Hypothalamus (tissue), 51 donors: ENCODE results near the gene ENO1.
A peak's percentile ranks its signal among the peaks of the same experiment; 100 is the strongest.
"Not testable (repeated sequence)": the region's sequence is repeated elsewhere in the genome, so short reads cannot be mapped to it uniquely, and the experiment has no call there.

Experiments
- DNase-seq, 51 donors: peaks; one replicate each; lab custom pipeline; 2025; lab: John Stamatoyannopoulos, UW

The ENO1 gene

DNA sequence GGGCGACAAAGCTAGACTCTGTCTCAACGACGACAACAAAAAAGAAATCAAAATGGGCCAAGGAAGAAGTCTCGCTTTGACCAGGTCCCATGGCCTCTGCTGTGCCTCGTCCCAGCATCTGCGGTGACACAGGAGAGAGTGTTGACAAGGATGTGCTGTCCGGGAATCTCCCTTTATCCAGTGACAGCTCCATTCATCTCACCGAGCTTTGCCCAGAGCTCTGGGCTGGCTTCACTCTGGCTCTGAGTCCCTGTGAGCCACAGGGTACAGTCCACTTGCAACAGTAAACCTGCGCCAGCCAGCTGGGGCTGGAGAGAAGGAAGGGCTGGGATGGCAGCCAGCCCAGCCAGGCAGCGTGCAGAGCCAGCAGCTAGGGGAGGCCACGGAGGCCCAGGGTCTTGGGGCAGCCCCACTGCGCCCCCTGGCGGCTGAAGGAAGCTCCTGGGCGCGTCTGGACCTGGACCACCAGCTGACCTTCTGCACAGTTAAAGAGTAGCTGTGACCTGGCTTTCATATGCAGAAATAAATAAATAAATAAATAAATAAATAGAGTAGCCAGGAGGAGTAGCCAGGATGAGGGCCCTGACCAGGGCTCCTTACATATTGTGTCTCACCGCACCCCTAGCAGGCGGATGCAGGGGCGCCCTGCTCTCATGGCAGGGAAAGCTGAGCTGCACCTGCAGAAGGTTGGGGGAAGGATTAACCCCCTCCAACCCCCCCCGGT, 29.7 kb downstream of the ENO1 start:
- DNase-seq, result peak; percentile 25 to 95 (median 85)

DNA sequence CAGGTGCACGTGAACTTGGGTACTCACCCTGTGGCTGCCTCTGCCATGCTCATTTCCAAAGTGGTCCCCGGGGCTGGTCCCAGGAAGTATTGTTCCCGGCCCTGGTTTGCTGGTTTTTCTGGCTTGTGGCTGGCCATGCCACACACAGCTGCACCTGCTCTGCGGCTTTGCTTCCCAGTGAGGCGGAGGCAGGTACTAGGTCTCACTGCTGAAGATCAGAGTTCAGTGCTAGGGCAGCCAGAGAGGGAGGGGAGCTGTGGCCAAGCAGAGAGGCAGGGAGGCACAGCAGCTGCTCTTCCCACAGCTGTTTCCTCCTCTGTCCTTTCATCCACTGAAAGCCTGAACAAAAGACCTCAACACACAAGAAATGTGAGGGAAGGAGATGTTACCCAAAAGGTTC, 30.5 kb downstream of the ENO1 start:
- DNase-seq, result peak in 2 of 51 donors; percentile 11 to 14

DNA sequence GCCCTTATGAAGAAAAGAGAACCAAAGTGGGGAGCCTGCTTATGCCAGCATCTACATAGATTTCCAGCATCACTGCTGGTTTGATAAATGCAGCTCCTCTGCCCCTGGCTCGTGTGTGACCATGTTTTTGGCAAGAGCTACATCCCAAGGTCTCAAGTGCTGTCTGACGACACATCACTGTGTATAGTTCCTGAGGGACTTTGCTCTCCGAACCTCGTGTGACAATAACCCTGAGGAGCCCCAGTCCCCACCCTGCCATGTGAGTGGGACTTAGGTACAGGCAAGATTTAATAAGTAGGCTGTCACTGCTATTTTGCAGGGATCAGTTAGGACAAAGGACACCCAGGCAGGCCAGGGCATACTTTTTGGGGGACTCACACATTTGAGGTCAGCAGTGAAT, 32.2 kb downstream of the ENO1 start:
- DNase-seq, result no peak

DNA sequence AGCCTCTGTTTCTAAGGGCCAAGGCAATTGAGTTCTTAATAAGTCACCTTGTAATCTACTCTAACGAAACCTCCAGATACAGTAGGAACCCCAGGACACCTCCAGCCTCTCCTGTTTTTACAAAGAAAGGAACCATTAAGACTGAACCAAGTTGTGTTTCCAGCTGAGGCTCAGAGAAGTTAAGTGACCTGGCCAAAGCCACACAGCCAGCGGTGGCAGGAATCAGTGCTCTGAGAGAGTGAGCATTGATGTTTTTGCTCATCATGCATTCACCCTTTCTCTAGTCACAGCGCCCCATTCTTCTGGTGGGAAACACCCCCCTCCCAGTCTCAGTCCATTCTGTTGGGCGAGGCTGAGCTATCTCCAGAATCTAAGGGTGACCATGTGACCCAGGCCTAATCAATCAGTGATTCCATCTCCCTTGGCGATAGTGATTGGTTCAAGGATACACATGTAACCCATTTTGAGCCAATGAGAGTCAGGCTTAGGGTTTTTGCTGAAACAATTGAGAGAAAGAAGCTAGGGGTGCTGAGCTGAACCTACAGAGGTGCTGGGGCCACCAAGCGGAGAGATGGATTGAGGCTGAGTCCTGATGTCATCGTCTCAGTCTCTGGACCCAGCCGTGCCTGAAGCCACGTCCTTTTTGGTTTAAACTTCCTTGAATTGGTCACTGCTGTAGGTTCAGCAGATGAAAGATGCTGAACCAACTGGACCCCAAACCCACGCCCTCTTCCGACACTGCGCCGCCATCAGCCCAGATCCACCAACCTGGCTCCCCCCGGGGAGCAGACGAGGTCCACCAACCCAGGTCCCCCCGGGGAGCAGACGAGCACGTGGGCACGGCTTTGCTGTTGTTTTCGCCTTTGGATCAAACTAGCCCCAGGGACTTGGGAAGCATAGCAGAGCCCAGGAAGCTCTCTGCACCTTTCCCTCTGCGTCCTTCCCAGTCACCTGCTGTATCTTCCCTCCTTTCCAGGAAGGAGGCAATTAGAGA, 33.1 kb downstream of the ENO1 start:
- no peak for DNase-seq

DNA sequence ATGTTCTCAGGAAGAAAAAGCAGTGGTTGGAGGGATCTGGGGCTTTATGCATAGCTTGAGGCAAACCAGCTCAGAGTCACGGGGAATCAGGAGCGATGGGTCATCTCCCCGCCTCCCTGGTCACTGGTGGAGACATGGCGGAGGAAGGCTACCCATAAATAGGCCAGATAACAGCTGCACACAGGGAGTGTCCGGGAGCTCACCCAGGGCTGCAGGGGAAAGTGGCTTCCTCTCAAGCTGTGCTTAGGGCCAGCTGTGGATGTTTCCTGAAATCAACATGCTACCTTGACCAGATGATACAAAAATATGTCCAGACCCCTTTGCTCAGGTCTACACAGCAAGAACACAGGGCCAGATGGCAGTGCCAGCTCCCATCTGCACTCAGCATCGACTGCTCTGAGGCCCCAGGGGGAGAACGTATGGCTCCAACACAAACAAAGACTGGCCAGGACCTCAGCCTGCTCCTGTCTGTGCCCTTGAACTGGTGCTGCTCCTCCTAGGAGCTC, 33.9 kb downstream of the ENO1 start:
- no peak for DNase-seq

DNA sequence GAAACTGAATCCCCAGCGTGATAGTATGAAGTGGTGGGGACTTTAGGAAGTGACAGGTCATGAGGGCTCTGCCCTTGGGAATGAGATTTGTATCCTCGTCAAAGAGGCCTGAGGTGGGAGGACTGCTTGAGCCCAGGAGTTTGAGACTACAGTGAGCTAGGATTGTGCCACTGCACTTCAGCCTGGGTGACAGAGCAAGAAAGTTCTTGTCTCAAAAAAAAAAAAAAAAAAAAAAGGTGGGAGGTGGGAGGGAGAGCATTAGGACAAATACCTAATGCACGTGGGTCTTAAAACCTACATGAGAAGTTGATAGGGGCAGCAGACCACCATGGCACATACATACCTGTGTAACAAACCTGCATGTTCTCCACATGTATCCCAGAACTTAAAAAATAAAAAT, 37.1 kb downstream of the ENO1 start:
- DNase-seq, result no peak

DNA sequence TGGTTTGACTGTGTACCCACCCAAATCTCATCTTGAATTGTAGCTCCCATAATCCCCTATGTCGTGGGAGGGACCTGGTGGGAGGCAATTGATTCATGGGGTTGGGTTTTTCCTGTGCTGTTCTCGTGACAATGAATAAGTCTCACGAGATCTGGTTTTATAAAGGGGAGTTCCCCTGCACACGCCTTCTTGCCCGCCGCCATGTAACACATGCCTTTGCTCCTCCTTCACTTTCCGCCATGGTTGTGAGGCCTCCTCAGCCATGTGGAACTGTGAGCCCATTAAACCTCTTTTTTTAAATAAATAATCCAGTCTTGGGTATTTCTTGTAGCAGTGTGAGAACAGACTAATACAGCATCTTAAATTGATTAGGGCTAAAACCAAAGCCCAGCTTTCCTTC, 38.5 kb downstream of the ENO1 start:
- no peak for DNase-seq

DNA sequence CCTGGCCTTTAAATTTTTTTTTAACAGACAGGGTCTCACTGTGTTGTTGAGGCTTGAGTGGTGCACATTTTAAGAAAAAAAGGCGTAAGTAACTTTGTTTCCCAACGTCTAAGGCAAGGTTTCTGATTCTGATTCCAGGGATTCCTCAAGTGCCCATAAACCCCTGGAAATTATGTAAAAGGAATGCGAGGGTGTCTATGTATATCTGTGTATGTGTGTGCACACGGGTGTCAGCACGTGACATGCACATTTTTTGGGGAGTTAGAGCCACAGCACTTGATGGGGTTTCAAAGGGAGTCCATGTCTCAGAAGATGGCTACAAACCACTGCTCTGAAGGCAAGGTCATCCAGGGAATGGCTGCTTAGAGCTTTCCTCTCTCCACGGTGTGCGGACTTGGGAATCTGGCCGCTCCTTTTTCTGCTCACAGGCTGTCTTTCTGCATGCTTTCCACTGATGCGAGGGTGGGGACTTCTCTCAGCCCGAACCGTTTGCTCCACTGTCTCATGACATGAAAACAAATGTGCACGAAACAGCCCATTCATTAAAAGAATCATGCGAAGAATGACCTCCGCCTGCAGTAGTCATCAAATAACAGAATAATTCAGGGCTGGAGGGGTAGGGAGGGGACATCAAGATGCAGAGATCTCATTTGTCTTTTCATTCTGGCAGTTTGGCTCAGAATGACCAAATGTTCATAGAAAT, 42.4 kb downstream of the ENO1 start:
- DNase-seq, result peak in 4 of 51 donors; percentile 4 to 18 (median 10)

DNA sequence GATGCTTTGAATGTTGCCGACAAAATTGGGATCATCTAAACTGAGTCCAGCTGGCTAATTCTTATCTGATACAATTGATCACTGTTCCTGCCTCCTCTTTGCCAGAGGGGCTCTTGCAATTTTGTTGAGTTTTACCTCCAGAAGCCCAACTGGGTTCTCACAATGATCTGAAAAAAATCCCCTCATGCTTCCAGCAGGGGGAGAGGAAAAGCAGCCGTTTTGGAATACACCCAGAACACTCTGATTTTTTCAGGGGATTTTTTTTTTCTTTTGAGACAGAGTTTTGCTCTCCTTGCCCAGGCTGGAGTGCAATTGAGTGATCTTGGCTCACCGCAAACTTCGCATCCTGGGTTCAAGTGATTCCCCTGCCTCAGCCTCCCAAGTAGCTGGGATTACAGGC, 47.1 kb downstream of the ENO1 start:
- DNase-seq, result no peak

DNA sequence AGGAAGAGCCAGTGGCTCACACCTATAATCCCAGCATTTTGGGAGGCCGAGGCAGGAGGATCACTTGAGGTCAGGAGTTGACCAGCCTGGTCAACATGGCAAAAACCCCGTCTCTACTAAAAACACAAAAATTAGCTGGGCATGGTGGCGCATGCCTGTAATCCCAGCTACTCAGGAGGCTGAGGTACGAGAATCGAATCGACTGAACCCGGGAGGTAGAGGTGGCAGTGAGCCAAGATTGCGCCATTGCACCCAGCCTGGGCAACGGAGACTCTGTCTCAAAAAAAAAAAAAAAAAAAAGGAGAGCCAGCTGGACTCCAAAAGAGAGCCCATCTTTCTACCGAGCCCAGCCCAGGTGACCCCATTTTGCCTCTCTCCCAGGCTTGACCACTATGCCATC, 47.8 kb downstream of the ENO1 start:
- DNase-seq, result not testable (repeated sequence)

DNA sequence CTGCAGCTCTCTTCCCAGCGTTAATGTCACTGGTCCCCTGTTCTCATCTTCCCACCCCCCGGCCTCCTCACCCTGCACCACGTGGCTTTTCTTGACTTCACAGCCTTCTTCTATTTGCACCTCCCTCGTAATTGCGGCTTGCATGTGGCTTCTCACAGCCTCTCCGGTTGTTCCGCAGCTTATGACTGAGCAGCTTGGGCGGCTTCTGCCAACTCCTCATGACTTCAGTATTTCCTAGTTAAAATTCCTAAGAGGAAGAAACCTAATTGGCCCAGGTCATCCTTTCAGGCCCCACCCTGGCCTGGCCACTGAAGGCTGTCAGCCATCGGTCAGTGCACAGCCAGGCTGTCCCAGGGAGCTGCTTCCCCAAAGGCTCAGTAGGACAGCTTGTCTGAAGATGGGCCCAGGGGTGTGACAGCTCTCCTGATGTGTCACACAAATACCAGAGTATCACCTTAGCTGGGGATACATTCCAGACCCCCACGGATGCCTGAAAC, 52.5 kb downstream of the ENO1 start:
- no peak for DNase-seq

DNA sequence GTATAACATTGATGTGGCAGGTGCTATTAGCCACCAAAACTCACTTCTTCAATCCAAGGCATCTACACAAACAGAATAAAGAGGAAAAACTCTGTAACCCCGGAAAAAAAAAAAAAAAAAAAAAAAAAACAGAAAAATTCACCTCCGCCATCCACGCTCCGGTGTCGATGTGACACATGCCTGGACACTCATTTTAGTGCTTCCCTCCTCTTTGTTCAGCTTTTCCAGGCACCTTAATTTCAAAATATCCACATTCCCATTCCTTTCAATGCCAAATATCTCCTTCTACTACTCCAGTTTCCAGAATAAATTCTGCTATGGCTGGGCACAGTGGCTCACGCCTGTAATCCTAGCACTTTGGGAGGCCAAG, 55.2 kb downstream of the ENO1 start:
- DNase-seq, result no peak

DNA sequence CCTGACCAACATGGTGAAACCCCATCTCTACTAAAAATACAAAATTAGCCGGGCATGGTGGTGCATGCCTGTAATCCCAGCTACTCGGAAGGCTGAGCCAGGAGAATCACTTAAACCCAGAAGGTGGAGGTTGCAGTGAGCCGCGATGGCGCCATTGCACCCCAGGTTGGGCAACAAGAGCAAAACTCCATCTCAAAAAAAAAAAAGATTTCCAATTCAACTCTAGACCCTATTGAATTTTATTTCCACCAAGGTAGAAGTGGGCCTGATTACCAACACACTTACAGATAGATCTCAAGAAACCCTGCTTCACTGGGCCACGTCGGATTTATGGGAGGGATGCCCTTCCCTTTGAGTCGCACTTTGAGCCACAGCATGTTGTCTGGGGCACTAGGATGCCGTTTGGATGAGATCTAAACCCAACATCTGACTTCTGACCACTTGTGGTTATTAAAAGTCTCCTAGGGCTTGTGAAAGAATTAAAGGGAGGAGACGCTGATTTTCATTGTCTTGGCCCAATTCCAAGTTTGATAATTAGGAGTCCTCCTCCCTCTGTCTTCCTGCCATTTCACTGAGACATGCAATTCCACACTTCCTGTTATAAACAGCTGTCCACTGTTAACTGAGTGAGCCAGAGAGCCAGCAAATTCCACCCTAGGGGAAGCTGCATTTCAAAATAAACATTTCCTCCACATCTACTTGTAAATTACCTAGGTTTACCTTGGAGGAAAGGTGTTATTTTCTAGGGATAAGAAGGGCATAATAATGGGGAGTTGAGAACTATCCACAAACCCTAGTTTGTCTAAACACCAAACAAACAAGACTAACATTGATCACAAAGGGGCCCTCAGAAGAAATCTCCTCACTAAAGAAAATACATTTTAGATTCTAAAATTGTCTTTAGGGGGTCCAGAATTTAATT, 55.9 kb downstream of the ENO1 start:
- DNase-seq, result no peak

DNA sequence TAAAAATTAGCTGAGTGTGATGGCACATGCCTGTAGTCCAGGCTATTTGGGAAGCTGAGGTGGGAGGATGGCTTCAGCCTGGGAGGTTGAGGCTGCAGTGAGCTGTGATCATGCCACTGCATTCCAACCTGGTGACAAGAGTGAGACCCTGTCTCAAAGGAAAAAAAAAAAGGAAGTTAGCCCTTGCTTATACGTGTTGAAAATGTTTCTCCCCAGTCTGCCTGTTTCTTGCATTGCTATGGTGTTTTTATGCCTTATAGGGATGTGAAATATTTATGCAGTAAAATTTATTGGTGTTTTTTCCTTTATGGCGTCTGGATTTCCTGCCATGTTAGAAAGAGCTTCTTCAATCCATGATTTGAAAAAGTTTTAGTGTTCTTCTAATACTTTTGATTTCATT, 57.4 kb downstream of the ENO1 start:
- no peak for DNase-seq

DNA sequence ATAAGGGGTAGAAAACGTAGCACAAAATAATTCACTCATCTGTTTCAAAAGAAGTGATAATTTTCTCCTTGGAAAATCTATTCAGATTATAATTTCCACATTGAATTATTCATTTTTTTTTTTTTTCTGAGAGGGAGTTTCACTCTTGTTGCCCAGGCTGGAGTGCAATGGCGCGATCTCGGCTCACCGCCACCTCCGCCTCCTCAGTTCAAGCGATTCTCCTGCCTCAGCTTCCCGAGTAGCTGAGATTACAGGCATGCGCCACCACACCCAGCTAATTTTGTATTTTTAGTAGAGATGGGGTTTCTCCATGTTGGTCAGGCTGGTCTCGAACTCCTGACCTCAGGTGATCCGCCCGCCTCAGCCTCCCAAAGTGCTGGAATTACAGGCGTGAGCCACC, 59.7 kb downstream of the ENO1 start:
- DNase-seq, result not testable (repeated sequence)

DNA sequence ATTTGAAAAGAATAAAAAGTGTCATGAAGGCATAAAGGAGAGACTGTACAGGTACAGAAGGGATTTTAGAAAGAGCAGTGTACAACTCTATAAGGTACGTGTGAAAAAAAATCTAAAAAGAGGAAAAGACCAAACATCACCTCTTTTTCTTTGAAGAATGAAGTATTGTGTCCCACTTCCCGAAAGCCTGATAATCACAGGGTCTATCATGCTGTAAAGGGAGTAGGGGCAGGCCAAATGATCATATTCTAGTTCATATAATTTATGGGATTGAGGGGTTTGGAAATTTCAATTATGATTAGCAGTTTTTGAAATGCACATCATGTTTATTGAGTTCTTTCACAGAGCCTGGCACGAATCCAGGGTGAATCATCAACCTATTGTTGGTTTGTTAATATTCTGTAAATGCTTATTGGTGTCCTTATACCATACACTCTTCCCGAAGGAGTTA, 60.1 kb downstream of the ENO1 start:
- peak in 8 of 51 donors; percentile 4 to 64 (median 29) for DNase-seq

DNA sequence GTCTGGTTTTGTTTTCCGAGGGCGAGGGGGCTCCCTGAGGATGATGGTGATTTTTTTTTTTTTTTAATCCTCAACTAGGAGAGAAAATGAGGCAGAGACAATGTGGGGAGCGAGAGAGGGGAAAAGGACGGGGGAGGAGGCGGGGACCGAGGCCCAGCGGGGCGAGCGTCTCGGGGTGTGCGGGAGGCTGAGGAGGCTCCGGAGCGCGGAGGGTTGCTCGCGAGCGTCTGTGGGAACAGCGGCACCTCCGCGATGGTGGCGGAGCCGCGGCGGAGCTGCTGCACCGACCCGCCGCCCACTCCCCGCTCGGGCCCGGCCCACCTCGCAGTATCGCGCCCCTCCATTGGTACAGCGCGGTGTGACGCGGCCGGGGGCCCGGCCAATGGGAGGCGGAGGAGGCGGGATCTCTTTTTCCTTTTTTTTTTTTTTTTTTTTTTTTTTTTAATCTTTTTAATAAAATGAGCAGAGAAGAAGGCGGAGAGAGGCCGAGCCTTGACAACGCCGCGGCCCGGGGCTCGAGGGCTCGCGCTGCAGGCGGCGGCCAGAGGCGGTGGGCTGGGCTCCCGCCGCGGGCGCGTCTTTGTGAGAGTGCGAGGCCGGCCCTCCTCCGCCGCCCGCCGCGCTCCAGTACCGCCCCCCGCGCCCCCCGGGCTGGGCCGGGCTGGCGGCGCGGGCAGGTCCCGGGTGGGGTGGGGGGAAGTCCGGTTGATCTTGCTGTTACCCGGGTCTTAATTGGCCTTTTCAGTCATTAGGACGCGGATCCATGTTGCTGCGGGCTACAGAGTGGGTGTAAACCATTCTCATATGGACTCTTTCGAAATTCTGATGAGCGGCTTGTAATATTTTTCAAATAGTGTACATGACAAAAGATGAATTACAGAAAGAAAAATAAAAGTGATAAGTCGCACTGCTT, 60.8 kb downstream of the ENO1 start, which contains the start of gene RERE:
RERE (minus strand) TSS at position 229 of the 913 bp plus-strand sequence.
- peak; percentile 24 to 95 (median 86) for DNase-seq

DNA sequence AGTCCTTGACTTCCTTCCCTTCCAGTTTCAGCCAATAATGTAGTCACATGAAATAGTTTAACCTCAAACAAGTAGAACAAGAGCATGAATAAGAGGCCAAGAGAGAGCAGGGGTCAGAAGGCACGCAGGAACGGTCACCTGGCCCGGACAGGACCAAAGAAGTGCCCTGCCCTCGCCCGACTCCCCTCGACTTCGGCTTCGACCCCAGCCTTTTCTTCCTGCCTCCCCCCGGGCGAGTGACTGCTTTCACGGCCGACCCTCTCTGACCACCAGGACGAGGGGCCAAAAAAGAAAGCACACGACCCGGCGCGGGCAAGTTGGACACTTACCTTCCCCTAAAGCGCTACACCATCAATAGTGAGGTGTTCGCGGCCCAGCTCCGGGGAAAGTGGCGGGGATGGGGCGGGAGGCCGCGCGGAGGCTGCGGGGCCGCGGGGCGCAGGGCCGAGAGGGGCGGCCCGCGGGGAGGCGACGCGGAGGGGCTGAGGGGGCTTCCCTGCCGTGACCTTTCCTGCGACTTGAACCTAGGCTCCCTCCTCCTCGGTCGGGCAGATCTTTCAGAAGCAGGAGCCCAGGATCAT, 61.6 kb downstream of the ENO1 start:
- DNase-seq, result peak in 23 of 51 donors; percentile 8 to 71 (median 27)
